Tibial nerve (tissue), 4 donors: Measurements from ENCODE around the gene MAMLD1. TPM values are rescaled to one million over a fixed set of nuclear protein-coding genes. Genes with fewer than 3 reads are reported as not detected.

ENCODE experiments used
- DNase-seq, 2 donors: peaks; one replicate each; pipeline ENCODE4 v3.0.0-alpha.2; 2019; ENCODE audit warnings: low spot score in 2 of 2
- H3K27ac ChIP-seq, 4 donors: fragments of 200-600 bp; sonication (generic) in 3 of 4; one replicate each; pipeline ENCODE4 v1.5.1; 2017 to 2019; ENCODE audit warnings: mild to moderate bottlenecking in 1 of 4
- H3K27me3 ChIP-seq, 2 donors: fragments of 200-600 bp; sonication (generic) in 1 of 2; one replicate each; pipeline versions ENCODE4 v1.5.1 to v1.6.0; 2017 to 2019
- H3K36me3 ChIP-seq, 3 donors: fragments of 200-600 bp; sonication (generic); one replicate each; pipeline ENCODE4 v1.5.1; 2018 to 2019
- H3K4me1 ChIP-seq, 4 donors: fragments of 200-600 bp; sonication (generic) in 3 of 4; one replicate each; pipeline ENCODE4 v1.5.1; 2017 to 2019
- H3K4me3 ChIP-seq, 4 donors: fragments of 200-600 bp; sonication (generic) in 3 of 4; one replicate each; pipeline ENCODE4 v1.5.1; 2017 to 2019; ENCODE audit warnings: mild to moderate bottlenecking in 1 of 4, moderate library complexity in 1 of 4
- H3K9me3 ChIP-seq, 4 donors: fragments of 200-600 bp; sonication (generic) in 3 of 4; one replicate each; pipeline ENCODE4 v1.5.1; 2017 to 2019
- EP300 ChIP-seq, 2 donors: sonication (generic); formaldehyde crosslinking; IDR thresholded peaks; one replicate each; pipeline ENCODE4 v1.6.1; 2017; ENCODE audit warnings: antibody characterized with exemption in 2 of 2, mild to moderate bottlenecking in 1 of 2
- POLR2A ChIP-seq, 2 donors: fragments of 450-650 bp; IDR thresholded peaks; one replicate each; pipeline ENCODE4 v1.6.1; 2017; ENCODE audit warnings: antibody characterized with exemption in 2 of 2, mild to moderate bottlenecking in 2 of 2, moderate library complexity in 2 of 2
- WGBS, 2 donors: methylation state at CpG; one replicate each; pipeline ENCODE4 v1.1.5; 2018; 5-methylcytosine and 5-hydroxymethylcytosine counted together
- total RNA-seq, 4 donors: library from RNA; depleted of rRNA; stranded (reverse); fragments of >200 nt; gene quantifications; one replicate each; pipeline ENCODE4 v1.1.0, GENCODE V29; 2016
- TF ChIP-seq, protein P1 (sequence below), 5 experiments: fragments of 200-600 bp in 3 of 5; fragments of 450-650 bp in 2 of 5; sonication (generic) in 3 of 5; IDR thresholded peaks; one replicate each; pipeline ENCODE4 v1.5.1; 2016 to 2019; ENCODE audit warnings: antibody characterized with exemption in 5 of 5, mild to moderate bottlenecking in 3 of 5, moderate library complexity in 2 of 5

The MAMLD1 gene
- total RNA-seq, 4 donors from 2014 or later, result 8.2 to 16.2 (median 9.2) TPM

DNA sequence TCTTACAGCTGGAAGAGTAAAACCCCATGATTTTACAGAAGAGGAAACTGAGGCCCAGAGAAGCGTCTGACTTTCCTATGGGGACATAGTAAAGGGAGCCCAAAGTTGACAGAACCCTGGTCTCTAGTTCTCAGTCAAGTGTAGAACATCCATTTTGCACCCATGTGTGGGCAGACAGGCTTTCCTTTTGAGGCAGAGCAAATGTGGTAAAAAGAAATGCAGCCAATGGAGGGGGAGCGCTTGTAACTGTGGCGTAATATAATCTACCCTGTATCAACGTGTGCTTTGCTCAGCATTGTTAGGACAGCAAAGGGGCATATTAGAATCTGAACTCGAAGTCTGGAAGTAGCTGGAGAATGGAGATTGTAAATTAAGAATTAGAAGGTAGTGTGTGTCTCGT, 8.8 kb downstream of the MAMLD1 start:
- DNase-seq, result no peak
- H3K27me3 ChIP-seq, result no peaks in the 10 kb centered on the region
- peak overlapping the region in 2 of 4 donors; percentile 2 to 67 for H3K27ac ChIP-seq
- no peak overlapping the region for H3K4me3 ChIP-seq
- no peaks in the 10 kb centered on the region for H3K36me3 ChIP-seq
- peaks cover 0 to 22% (median 2%) of the 10 kb centered on the region in 4 donors for H3K4me1 ChIP-seq
- no peak for TF ChIP-seq POLR2A (IDR thresholded peaks at IDR 0.05)
- TF ChIP-seq, protein P1, sequence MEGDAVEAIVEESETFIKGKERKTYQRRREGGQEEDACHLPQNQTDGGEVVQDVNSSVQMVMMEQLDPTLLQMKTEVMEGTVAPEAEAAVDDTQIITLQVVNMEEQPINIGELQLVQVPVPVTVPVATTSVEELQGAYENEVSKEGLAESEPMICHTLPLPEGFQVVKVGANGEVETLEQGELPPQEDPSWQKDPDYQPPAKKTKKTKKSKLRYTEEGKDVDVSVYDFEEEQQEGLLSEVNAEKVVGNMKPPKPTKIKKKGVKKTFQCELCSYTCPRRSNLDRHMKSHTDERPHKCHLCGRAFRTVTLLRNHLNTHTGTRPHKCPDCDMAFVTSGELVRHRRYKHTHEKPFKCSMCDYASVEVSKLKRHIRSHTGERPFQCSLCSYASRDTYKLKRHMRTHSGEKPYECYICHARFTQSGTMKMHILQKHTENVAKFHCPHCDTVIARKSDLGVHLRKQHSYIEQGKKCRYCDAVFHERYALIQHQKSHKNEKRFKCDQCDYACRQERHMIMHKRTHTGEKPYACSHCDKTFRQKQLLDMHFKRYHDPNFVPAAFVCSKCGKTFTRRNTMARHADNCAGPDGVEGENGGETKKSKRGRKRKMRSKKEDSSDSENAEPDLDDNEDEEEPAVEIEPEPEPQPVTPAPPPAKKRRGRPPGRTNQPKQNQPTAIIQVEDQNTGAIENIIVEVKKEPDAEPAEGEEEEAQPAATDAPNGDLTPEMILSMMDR (IDR thresholded peaks at IDR 0.05), result no peak
- TF ChIP-seq EP300 (IDR thresholded peaks at IDR 0.05), result no peak
- whole genome bisulfite sequencing, 2 donors, result 54 to 64% methylated on average over 6 of the region's 6 CpGs
- no peaks in the 10 kb centered on the region for H3K9me3 ChIP-seq

DNA sequence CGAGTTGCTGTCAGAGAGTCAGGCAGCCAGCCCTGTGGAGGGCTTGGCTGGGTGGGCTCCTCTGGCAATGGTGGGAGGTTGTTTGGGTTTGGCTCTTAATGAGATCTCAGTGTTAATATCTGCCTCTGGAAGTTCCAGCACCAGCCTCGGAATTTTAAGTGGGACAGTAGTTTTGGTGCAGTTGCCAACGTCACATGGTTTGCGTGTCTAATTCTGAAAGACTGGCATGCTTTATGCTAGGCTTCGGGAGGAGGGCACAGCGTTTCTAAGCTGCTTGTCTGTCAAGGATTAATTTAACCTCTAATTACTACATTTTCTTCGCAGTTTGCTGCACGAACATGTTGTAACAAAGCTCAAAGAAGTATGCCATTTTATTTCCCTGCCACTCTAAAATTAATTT, 9.2 kb downstream of the MAMLD1 start:
- Histone ChIP-seq H3K27ac (peak overlapping the region in 2 of 4 donors; percentile 2 to 67), H3K4me1 (peaks cover 0 to 19% (median 3%) of the 10 kb centered on the region in 4 donors), H3K36me3 (no peaks in the 10 kb centered on the region), H3K27me3 (no peaks in the 10 kb centered on the region), H3K9me3 (no peaks in the 10 kb centered on the region), H3K4me3 (no peak overlapping the region)
- TF ChIP-seq, protein P1 (IDR thresholded peaks at IDR 0.05), result no peak
- TF ChIP-seq EP300 (IDR thresholded peaks at IDR 0.05), result no peak
- TF ChIP-seq POLR2A (IDR thresholded peaks at IDR 0.05), result no peak
- 53 to 59% methylated on average over 8 of the region's 8 CpGs for WGBS, 2 donors
- DNase-seq, result no peak

DNA sequence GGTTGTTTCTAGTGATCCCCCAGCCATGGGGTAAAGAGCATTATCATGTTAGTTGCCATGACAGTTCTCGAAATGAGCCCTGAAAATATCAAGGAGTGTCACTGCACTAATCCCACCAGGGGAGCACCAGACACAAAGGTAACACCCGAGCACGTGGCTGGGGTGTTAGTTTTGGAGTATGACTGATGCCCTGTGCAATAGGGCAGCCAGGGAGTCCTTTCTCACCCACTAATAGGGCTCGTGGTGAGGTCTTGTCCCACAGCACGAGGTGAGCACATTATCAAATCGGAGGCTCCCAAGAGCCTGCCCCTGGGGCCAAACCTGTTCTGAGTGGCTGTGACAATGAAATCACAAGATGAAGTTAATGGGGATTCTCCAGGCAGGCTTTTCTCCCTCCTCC, 9.6 kb downstream of the MAMLD1 start:
- Histone ChIP-seq H3K4me1 (peaks cover 0 to 18% (median 3%) of the 10 kb centered on the region in 4 donors), H3K4me3 (no peak overlapping the region), H3K27me3 (no peaks in the 10 kb centered on the region), H3K9me3 (no peaks in the 10 kb centered on the region), H3K36me3 (no peaks in the 10 kb centered on the region), H3K27ac (peak overlapping the region in 2 of 4 donors; percentile 2 to 67)
- no peak for DNase-seq
- TF ChIP-seq, protein P1 (IDR thresholded peaks at IDR 0.05), result no peak
- no peak for TF ChIP-seq EP300 (IDR thresholded peaks at IDR 0.05)
- TF ChIP-seq POLR2A (IDR thresholded peaks at IDR 0.05), result no peak
- WGBS, 2 donors, result 62 to 73% methylated on average over 6 of the region's 6 CpGs

DNA sequence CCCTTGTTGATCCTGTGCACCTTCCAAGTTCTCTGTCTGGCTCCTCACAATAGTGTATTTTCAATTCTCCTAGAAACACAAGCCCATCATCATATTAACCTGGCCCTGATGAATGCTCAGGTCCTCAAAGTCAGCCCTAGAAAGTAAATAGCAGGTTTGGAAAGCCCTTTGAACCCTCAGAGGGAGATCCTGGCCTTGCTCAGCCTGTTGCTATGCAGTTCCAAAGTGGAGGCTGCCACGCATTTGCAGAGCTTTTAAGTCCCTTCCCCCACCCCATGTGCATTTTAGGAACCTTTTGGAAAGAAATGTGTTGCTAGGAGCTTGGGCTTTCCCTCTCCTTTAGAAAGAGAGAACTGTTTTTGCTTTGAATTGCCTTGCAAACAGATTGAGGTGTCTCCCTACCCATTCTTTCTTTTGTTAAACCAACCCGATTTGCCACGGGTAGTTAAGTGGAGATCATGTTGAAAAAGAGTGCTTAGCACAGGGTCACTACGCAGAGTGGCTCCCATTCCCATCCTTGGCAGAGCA, 12.2 kb downstream of the MAMLD1 start:
- Histone ChIP-seq H3K27me3 (no peaks in the 10 kb centered on the region), H3K9me3 (no peaks in the 10 kb centered on the region), H3K4me1 (peaks cover 0 to 18% (median 3%) of the 10 kb centered on the region in 4 donors), H3K4me3 (no peak overlapping the region), H3K36me3 (no peaks in the 10 kb centered on the region), H3K27ac (no peak overlapping the region)
- no peak for DNase-seq
- TF ChIP-seq EP300 (IDR thresholded peaks at IDR 0.05) (no peak), POLR2A (IDR thresholded peaks at IDR 0.05) (no peak)
- TF ChIP-seq, protein P1 (IDR thresholded peaks at IDR 0.05), result no peak
- 57 to 62% methylated on average over 4 of the region's 4 CpGs for WGBS, 2 donors

DNA sequence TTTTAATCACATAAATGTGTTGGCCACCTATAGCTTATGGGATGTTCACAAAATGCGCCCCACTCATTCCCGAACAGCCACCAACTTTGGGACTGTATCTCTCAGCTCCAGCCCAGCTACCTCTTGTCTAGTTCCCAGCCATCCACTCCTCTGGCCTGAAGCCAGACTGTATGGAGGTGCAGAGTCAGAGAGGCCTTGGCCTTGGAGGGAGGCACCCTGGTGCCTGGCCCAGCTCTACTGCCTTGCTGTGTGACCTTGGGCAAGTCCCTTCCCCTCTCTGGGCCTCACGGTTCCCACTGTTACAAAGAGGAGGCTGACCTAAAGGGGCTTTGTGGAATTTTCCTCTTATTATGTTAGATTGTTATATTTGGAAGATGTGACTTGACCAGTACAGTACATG, 13.9 kb downstream of the MAMLD1 start:
- no peak for DNase-seq
- no peak overlapping the region for H3K4me3 ChIP-seq

More for the DNA sequence above, 13.9 kb downstream of the MAMLD1 start:
- no peak for TF ChIP-seq EP300 (IDR thresholded peaks at IDR 0.05)
- TF ChIP-seq, protein P1 (IDR thresholded peaks at IDR 0.05), result no peak
- TF ChIP-seq POLR2A (IDR thresholded peaks at IDR 0.05), result no peak
- H3K27me3 ChIP-seq, result no peaks in the 10 kb centered on the region
- 67 to 83% methylated on average over 3 of the region's 3 CpGs for WGBS, 2 donors
- peak overlapping the region in 1 of 4 donors; percentile 18 for H3K27ac ChIP-seq
- no peaks in the 10 kb centered on the region for H3K9me3 ChIP-seq
- no peaks in the 10 kb centered on the region for H3K36me3 ChIP-seq
- H3K4me1 ChIP-seq, result peaks cover 0 to 18% (median 3%) of the 10 kb centered on the region in 4 donors
